ENCODE results near the gene TMEM86B. TPM values are rescaled to one million over a fixed set of nuclear protein-coding genes. Genes with fewer than 3 reads are reported as not detected.

Gene TMEM86B
- polyA plus RNA-seq, 1 donor from 2014 or later: 2.3 TPM

GRCh38 chr19:55252760-55253663 lies 24.4 kb upstream of the TMEM86B start:
- H3K9me2 ChIP-seq (ENCODE audit: insufficient read depth, low read length): no peaks in the 10 kb centered on the region
- H3F3A ChIP-seq (ENCODE audit: insufficient read depth, low read length, poor library complexity, severe bottlenecking): no peaks in the 10 kb centered on the region
- H3K4me2 ChIP-seq (ENCODE audit: low read length): no peak overlapping the region
- H3K27me3 ChIP-seq (ENCODE audit: insufficient read depth, low read depth, low read length): no peaks in the 10 kb centered on the region
- no peaks in the 10 kb centered on the region for H3K36me3 ChIP-seq (ENCODE audit: insufficient read depth, low read length)
- no peak overlapping the region for H2AFZ ChIP-seq (ENCODE audit: low read depth, low read length)
- peaks cover 74% of the 10 kb centered on the region for H3K79me2 ChIP-seq (replicated peaks; ENCODE audit: insufficient read depth, low read length)
- no peak overlapping the region for H3K9ac ChIP-seq (ENCODE audit: low read length)
- peaks cover 10% of the 10 kb centered on the region for H4K20me1 ChIP-seq (ENCODE audit: insufficient read depth)
- no peak overlapping the region for H3K4me3 ChIP-seq (ENCODE audit: low read length)
- no peak overlapping the region for H3K27ac ChIP-seq (ENCODE audit: low read length)
- TF ChIP-seq REST (IDR thresholded peaks at IDR 0.05; ENCODE audit: borderline replicate concordance) (no peak), CTCF (IDR thresholded peaks at IDR 0.05; ENCODE audit: poor library complexity, severe bottlenecking) (no peak), RAD21 (conservative IDR thresholded peaks at IDR 0.05) (no peak), EP300 (conservative IDR thresholded peaks at IDR 0.05; ENCODE audit: poor library complexity, severe bottlenecking) (no peak), MXI1 (conservative IDR thresholded peaks at IDR 0.05; ENCODE audit: poor library complexity, severe bottlenecking) (no peak), EZH2 (IDR thresholded peaks at IDR 0.05; ENCODE audit: borderline replicate concordance, insufficient read depth, low read length, poor library complexity, severe bottlenecking) (no peak), POLR2AphosphoS5 (IDR thresholded peaks at IDR 0.05) (no peak), SMC3 (conservative IDR thresholded peaks at IDR 0.05; ENCODE audit: poor library complexity) (no peak), TAF1 (IDR thresholded peaks at IDR 0.05; ENCODE audit: low read depth) (no peak)
- no peaks in the 10 kb centered on the region for H3K9me3 ChIP-seq (ENCODE audit: low read length)

- Histone ChIP-seq H3K9me3 (ENCODE audit: low read length) (no peaks in the 10 kb centered on the region), H3K27ac (ENCODE audit: low read length) (no peak overlapping the region), H3K79me2 (replicated peaks; ENCODE audit: insufficient read depth, low read length) (peaks cover 59% of the 10 kb centered on the region), H2AFZ (ENCODE audit: low read depth, low read length) (no peak overlapping the region), H3K27me3 (ENCODE audit: insufficient read depth, low read depth, low read length) (no peaks in the 10 kb centered on the region), H3K9ac (ENCODE audit: low read length) (no peak overlapping the region), H3K36me3 (ENCODE audit: insufficient read depth, low read length) (no peaks in the 10 kb centered on the region), H4K20me1 (ENCODE audit: insufficient read depth) (peaks cover 6% of the 10 kb centered on the region), H3K9me2 (ENCODE audit: insufficient read depth, low read length) (no peaks in the 10 kb centered on the region), H3F3A (ENCODE audit: insufficient read depth, low read length, poor library complexity, severe bottlenecking) (no peaks in the 10 kb centered on the region), H3K4me2 (ENCODE audit: low read length) (no peak overlapping the region), H3K4me3 (ENCODE audit: low read length) (no peak overlapping the region)
- TF ChIP-seq REST (IDR thresholded peaks at IDR 0.05; ENCODE audit: borderline replicate concordance): no peak
Measured at GRCh38 chr19:55251341-55252081, 22.9 kb upstream of the TMEM86B start.

Data from neural cell (in vitro differentiated cells).